Peyer's patch (tissue), 4 donors: ENCODE results near the gene ECSIT.

Source experiments
- CTCF ChIP-seq, 6 experiments: fragments of 450-650 bp in 4 of 6; fragments of 200-600 bp in 2 of 6; sonication (generic) in 1 of 6; IDR thresholded peaks; one replicate each; pipeline ENCODE4 v1.5.1; 2017 to 2019; ENCODE audit warnings: antibody characterized with exemption in 6 of 6, mild to moderate bottlenecking in 3 of 6, moderate library complexity in 1 of 6
- POLR2A ChIP-seq, 2 donors: fragments of 450-650 bp; IDR thresholded peaks; one replicate each; pipeline ENCODE4 v1.5.1; 2017; ENCODE audit warnings: antibody characterized with exemption in 2 of 2, mild to moderate bottlenecking in 2 of 2, moderate library complexity in 2 of 2

- TF ChIP-seq CTCF (IDR thresholded peaks at IDR 0.05) (no peak), POLR2A (IDR thresholded peaks at IDR 0.05) (no peak)
Observed at GRCh38 chr19:11552666-11553372, 23.9 kb upstream of the ECSIT start.
